Activated CD4-positive, alpha-beta T cell treated with anti-CD3 and anti-CD28 coated beads for 36 hours (primary cell): Measurements from ENCODE around the gene ANK2. TPM values are rescaled to one million over a fixed set of nuclear protein-coding genes. Genes with fewer than 3 reads are reported as not detected.
A peak's percentile ranks its signal among the peaks of the same experiment; 100 is the strongest.

Experiments used
- ATAC-seq: fragments of 200-7000 bp; cut with Tn5 transposase; one replicate; pipeline ENCODE4 v1.10.0; 2021; ENCODE audit warnings: mild to moderate bottlenecking, moderate library complexity
- CTCF ChIA-PET: fragments of 350-600 bp; sonication (Branson Sonifier 250); formaldehyde crosslinking; loops from one replicate; lab custom pipeline; 2021; ENCODE audit warnings: antibody characterized with exemption; lab: Charles Lee
- POLR2A ChIA-PET: fragments of 350-600 bp; sonication (Branson Sonifier 250); formaldehyde crosslinking; loops from one replicate; lab custom pipeline; 2021; ENCODE audit warnings: antibody characterized with exemption, inconsistent platforms; lab: Charles Lee
- DNase-seq: peaks from one replicate; pipeline ENCODE4 v3.0.0-alpha.2; 2020
- H3K27ac Mint-ChIP-seq: one replicate; pipeline ENCODE4 v1.8.0; 2021; ENCODE audit warnings: mixed read lengths
- H3K27me3 Mint-ChIP-seq: one replicate; pipeline ENCODE4 v1.8.0; 2021; ENCODE audit warnings: mixed read lengths
- H3K36me3 Mint-ChIP-seq: one replicate; pipeline ENCODE4 v1.8.0; 2021; ENCODE audit warnings: low read depth, mixed read lengths
- H3K4me1 Mint-ChIP-seq: one replicate; pipeline ENCODE4 v1.8.0; 2021; ENCODE audit warnings: mixed read lengths
- H3K4me3 Mint-ChIP-seq: one replicate; pipeline ENCODE4 v1.8.0; 2021; ENCODE audit warnings: mild to moderate bottlenecking, moderate library complexity, mixed read lengths
- H3K9me3 Mint-ChIP-seq: one replicate; pipeline ENCODE4 v1.8.0; 2021; ENCODE audit warnings: low read depth, mixed read lengths
- intact Hi-C, 2 experiments: fragments of 100-400 bp; cut with DNase I in 1 of 2; cut with micrococcal nuclease in 1 of 2; formaldehyde crosslinking; loops; one replicate each; pipeline versions ENCODE4 v1.14.2 to v1.15.1; 2022 to 2024; cut with DNase I, micrococcal nuclease
- total RNA-seq, 2 experiments: library from RNA; stranded (reverse); gene quantifications; one replicate each; pipeline ENCODE4 v1.2.3, GENCODE V29; 2021

Gene ANK2
- total RNA-seq, 2 experiments from 2014 or later, result 2.1 to 3.3 TPM

GRCh38 chr4:113385281-113385899 is 335.9 kb downstream of the ANK2 start:
- no peaks in the 10 kb centered on the region for H3K9me3 Mint-ChIP-seq
- no peaks in the 10 kb centered on the region for H3K36me3 Mint-ChIP-seq
- CTCF ChIA-PET, result interaction anchor here (1.3 to 1.6 kb wide), 2 partner anchors 30 to 163 kb away, joined by 3 to 4 read pairs; no protein-coding TSS in a partner anchor
- no peak overlapping the region for H3K27ac Mint-ChIP-seq
- H3K4me1 Mint-ChIP-seq, result peaks cover 22% of the 10 kb centered on the region
- ATAC-seq (no peak), DNase-seq (no peak)
- POLR2A ChIA-PET, result interaction anchor here (0.6 kb wide), 1 partner anchor 350 kb away, joined by 6 read pairs; no protein-coding TSS in a partner anchor
- intact Hi-C loops, result loop anchor here in 1 of 2 experiments (2.0 kb wide), 1 partner anchor 377 kb away; no protein-coding TSS in a partner anchor
- peaks cover 2% of the 10 kb centered on the region for H3K27me3 Mint-ChIP-seq
- H3K4me3 Mint-ChIP-seq, result no peak overlapping the region

GRCh38 chr4:113389160-113389559 is 339.7 kb downstream of the ANK2 start:
- Mint-ChIP-seq H3K36me3 (no peaks in the 10 kb centered on the region), H3K27me3 (peaks cover 3% of the 10 kb centered on the region), H3K9me3 (no peaks in the 10 kb centered on the region), H3K4me3 (no peak overlapping the region), H3K4me1 (peaks cover 18% of the 10 kb centered on the region), H3K27ac (no peak overlapping the region)
- ATAC-seq, result no peak
- intact Hi-C loops, result no loop called here
- CTCF ChIA-PET, result interaction anchor here (0.6 kb wide), 1 partner anchor 227 kb away, joined by 3 read pairs; no protein-coding TSS in a partner anchor
- POLR2A ChIA-PET, result no interaction called here
- DNase-seq, result no peak

- Mint-ChIP-seq H3K9me3 (no peaks in the 10 kb centered on the region), H3K4me1 (peaks cover 12% of the 10 kb centered on the region), H3K27me3 (peaks cover 3% of the 10 kb centered on the region), H3K27ac (no peak overlapping the region), H3K4me3 (no peak overlapping the region), H3K36me3 (no peaks in the 10 kb centered on the region)
- ChIA-PET CTCF (no interaction called here), POLR2A (no interaction called here)
- intact Hi-C loops, result loop anchor here (5.0 to 10.0 kb wide), 6 partner anchors 294 to 1304 kb away; no protein-coding TSS in a partner anchor
- ATAC-seq (no peak), DNase-seq (no peak)
These were observed 341.4 kb downstream of the ANK2 start for GRCh38 chr4:113390850-113391249.

GRCh38 chr4:113394108-113394729 is 344.8 kb downstream of the ANK2 start:
- intact Hi-C loops, result loop anchor here (1.0 to 10.0 kb wide), 17 partner anchors 116 to 1301 kb away; partner anchors contain the start of gene CAMK2D (in 1 of the 2)
- peaks cover 8% of the 10 kb centered on the region for H3K4me1 Mint-ChIP-seq
- DNase-seq (no peak), ATAC-seq (no peak)
- H3K36me3 Mint-ChIP-seq, result no peaks in the 10 kb centered on the region
- H3K27me3 Mint-ChIP-seq, result peaks cover 2% of the 10 kb centered on the region
- no peak overlapping the region for H3K27ac Mint-ChIP-seq
- CTCF ChIA-PET, result interaction anchor here (0.5 to 3.5 kb wide), 35 partner anchors 9 to 1300 kb away, joined by 3 to 10 read pairs (median 3); no protein-coding TSS in a partner anchor
- POLR2A ChIA-PET, result no interaction called here
- H3K9me3 Mint-ChIP-seq, result no peaks in the 10 kb centered on the region
- H3K4me3 Mint-ChIP-seq, result no peak overlapping the region

GRCh38 chr4:113394730-113395530 is 345.5 kb downstream of the ANK2 start:
- no peak overlapping the region for H3K27ac Mint-ChIP-seq
- POLR2A ChIA-PET, result interaction anchor here (0.6 kb wide), 1 partner anchor 40 kb away, joined by 3 read pairs; no protein-coding TSS in a partner anchor
- intact Hi-C loops, result loop anchor here (1.0 to 10.0 kb wide), 17 partner anchors 117 to 1300 kb away; partner anchors contain the start of gene CAMK2D (in 1 of the 2)
- CTCF ChIA-PET, result interaction anchor here (0.6 to 3.5 kb wide), 42 partner anchors 9 to 1299 kb away, joined by 3 to 10 read pairs (median 4); no protein-coding TSS in a partner anchor
- ATAC-seq (peak; percentile 97), DNase-seq (peak; percentile 64)
- no peak overlapping the region for H3K4me3 Mint-ChIP-seq
- peaks cover 8% of the 10 kb centered on the region for H3K4me1 Mint-ChIP-seq
- peaks cover 2% of the 10 kb centered on the region for H3K27me3 Mint-ChIP-seq
- H3K36me3 Mint-ChIP-seq, result no peaks in the 10 kb centered on the region
- H3K9me3 Mint-ChIP-seq, result no peaks in the 10 kb centered on the region

- DNase-seq (no peak), ATAC-seq (no peak)
- Mint-ChIP-seq H3K4me3 (no peak overlapping the region), H3K27me3 (peaks cover 2% of the 10 kb centered on the region), H3K4me1 (peaks cover 8% of the 10 kb centered on the region), H3K27ac (no peak overlapping the region), H3K9me3 (peaks cover 2% of the 10 kb centered on the region), H3K36me3 (no peaks in the 10 kb centered on the region)
- intact Hi-C loops, result loop anchor here (10.0 kb wide), 2 partner anchors 288 to 1298 kb away; no protein-coding TSS in a partner anchor
- ChIA-PET CTCF (no interaction called here), POLR2A (no interaction called here)
These were observed 347.8 kb downstream of the ANK2 start for GRCh38 chr4:113397114-113397701.

GRCh38 chr4:113398441-113399143 is 349.1 kb downstream of the ANK2 start:
- CTCF ChIA-PET, result interaction anchor here (0.7 kb wide), 1 partner anchor 23 kb away, joined by 3 read pairs; no protein-coding TSS in a partner anchor
- DNase-seq, result no peak
- POLR2A ChIA-PET, result interaction anchor here (0.6 kb wide), 1 partner anchor 195 kb away, joined by 3 read pairs; no protein-coding TSS in a partner anchor
- Mint-ChIP-seq H3K36me3 (no peaks in the 10 kb centered on the region), H3K27ac (no peak overlapping the region), H3K4me3 (no peak overlapping the region), H3K27me3 (no peaks in the 10 kb centered on the region), H3K9me3 (peaks cover 2% of the 10 kb centered on the region), H3K4me1 (peaks cover 8% of the 10 kb centered on the region)
- ATAC-seq, result no peak
- intact Hi-C loops, result loop anchor here (10.0 kb wide), 2 partner anchors 286 to 1296 kb away; no protein-coding TSS in a partner anchor

- Mint-ChIP-seq H3K4me1 (no peaks in the 10 kb centered on the region), H3K4me3 (no peak overlapping the region), H3K27me3 (no peaks in the 10 kb centered on the region), H3K9me3 (peaks cover 2% of the 10 kb centered on the region), H3K36me3 (no peaks in the 10 kb centered on the region), H3K27ac (no peak overlapping the region)
- CTCF ChIA-PET, result interaction anchor here (1.3 to 1.7 kb wide), 2 partner anchors 9 to 10 kb away, joined by 5 to 8 read pairs; no protein-coding TSS in a partner anchor
- intact Hi-C loops, result no loop called here
- DNase-seq, result no peak
- no peak for ATAC-seq
- POLR2A ChIA-PET, result no interaction called here
These were observed 354.7 kb downstream of the ANK2 start for GRCh38 chr4:113404167-113404571.

- DNase-seq (no peak), ATAC-seq (no peak)
- peaks cover 2% of the 10 kb centered on the region for H3K9me3 Mint-ChIP-seq
- no peaks in the 10 kb centered on the region for H3K36me3 Mint-ChIP-seq
- no peaks in the 10 kb centered on the region for H3K4me1 Mint-ChIP-seq
- ChIA-PET POLR2A (no interaction called here), CTCF (interaction anchor here (0.7 to 1.7 kb wide), 2 partner anchors 10 to 174 kb away, joined by 3 to 8 read pairs; no protein-coding TSS in a partner anchor)
- no peak overlapping the region for H3K27ac Mint-ChIP-seq
- H3K27me3 Mint-ChIP-seq, result no peaks in the 10 kb centered on the region
- no peak overlapping the region for H3K4me3 Mint-ChIP-seq
- intact Hi-C loops, result no loop called here
These were observed 355.4 kb downstream of the ANK2 start for GRCh38 chr4:113404841-113405240.
